Astrocyte of the cerebellum (primary cell): ENCODE data around the gene CALM1.

Experiments used
- DNase-seq: peaks from one replicate; pipeline ENCODE4 v3.0.0-alpha.2; 2011; ENCODE audit warnings: low read depth
- H3K4me3 ChIP-seq: 2 replicates; pipeline ENCODE4 v1.5.1; 2011; ENCODE audit warnings: mild to moderate bottlenecking, low read depth, low read length, moderate library complexity
- in situ Hi-C: cut with HindIII; loops from 2 replicates; pipeline ENCODE4 v1.10.0; 2017; ENCODE audit warnings: low sequenced_read_pairs
- TF ChIP-seq, protein P1 (sequence below): IDR thresholded peaks from 2 replicates; pipeline ENCODE4 v1.5.1; 2012; ENCODE audit warnings: low read length, low read depth, moderate library complexity, mild to moderate bottlenecking; ENCODE audit errors: missing control alignments

The CALM1 gene

DNA sequence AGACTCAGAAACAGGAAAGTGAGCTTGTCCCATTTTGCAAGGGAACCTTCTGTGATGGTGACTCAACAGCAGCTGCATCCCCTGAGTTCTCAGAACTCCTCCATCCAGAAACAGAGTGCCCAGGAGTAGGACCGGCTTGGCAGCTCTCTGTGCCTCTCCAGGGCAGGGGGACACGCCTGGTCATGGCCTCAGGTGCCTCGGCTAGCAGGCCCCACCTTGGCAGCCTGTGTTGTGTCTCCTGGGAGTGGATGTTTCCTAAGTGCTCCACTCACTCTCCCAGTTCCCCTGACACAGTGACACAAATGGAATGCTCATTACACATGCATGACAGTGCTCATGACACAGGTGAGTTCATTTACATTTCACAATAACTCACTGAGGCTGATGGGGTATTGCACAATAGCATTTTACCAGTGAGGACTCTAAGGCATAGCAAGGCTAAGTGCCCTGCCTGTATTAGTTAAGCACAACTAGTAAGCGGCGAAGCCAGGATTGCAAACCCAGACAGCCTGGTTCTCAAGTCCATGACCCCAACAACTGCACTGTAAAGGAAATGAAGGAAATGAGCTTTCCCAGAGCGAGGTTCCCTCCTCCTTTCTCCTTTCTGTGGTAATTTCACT is 47.4 kb downstream of the CALM1 start:
- no peak for DNase-seq
- in situ Hi-C loops = no loop called here
- TF ChIP-seq, protein P1, sequence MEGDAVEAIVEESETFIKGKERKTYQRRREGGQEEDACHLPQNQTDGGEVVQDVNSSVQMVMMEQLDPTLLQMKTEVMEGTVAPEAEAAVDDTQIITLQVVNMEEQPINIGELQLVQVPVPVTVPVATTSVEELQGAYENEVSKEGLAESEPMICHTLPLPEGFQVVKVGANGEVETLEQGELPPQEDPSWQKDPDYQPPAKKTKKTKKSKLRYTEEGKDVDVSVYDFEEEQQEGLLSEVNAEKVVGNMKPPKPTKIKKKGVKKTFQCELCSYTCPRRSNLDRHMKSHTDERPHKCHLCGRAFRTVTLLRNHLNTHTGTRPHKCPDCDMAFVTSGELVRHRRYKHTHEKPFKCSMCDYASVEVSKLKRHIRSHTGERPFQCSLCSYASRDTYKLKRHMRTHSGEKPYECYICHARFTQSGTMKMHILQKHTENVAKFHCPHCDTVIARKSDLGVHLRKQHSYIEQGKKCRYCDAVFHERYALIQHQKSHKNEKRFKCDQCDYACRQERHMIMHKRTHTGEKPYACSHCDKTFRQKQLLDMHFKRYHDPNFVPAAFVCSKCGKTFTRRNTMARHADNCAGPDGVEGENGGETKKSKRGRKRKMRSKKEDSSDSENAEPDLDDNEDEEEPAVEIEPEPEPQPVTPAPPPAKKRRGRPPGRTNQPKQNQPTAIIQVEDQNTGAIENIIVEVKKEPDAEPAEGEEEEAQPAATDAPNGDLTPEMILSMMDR = no peak
- H3K4me3 ChIP-seq = no peak overlapping the region

DNA sequence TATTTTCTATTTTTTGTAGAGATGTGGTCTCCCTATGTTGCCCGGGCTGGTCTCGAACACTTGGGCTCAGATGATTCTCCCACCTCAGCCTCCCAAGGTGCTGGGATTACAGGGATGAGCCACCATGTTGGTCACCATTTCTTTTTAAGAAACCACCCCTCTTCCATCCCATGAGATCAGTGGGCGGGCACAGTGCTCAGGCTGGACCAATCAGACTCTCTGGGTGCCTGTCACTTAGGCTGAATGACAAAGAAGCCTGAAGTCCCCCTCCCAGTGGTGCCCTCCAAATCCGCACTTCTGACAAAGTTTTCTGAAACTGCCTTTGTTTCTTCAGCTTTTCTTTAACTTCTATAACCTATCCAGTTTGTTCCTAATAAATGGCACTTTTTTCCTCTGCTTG is 48.2 kb downstream of the CALM1 start:
- TF ChIP-seq, protein P1 = no peak
- in situ Hi-C loops = no loop called here
- no peak for DNase-seq
- no peak overlapping the region for H3K4me3 ChIP-seq

DNA sequence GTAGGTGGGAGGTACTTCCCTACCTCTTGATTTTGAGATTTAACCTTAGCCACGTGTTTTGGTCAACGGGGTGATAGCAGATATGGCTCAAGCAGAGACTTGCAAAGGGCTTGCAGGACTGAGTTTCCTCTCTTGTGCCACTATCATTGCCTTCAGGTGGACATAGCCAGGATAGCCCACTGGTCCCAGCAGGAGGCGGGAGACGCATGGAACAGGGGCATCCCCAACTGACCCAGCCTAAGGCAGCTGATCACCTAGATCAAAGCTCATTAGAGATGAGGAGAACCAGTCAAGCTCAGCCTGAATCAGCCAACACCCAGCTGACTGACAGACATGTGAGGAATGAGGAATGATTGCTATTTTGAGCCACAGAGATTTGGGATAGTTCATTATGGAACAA is 49.6 kb downstream of the CALM1 start:
- H3K4me3 ChIP-seq = no peak overlapping the region
- DNase-seq = no peak
- in situ Hi-C loops = no loop called here
- TF ChIP-seq, protein P1 = no peak

DNA sequence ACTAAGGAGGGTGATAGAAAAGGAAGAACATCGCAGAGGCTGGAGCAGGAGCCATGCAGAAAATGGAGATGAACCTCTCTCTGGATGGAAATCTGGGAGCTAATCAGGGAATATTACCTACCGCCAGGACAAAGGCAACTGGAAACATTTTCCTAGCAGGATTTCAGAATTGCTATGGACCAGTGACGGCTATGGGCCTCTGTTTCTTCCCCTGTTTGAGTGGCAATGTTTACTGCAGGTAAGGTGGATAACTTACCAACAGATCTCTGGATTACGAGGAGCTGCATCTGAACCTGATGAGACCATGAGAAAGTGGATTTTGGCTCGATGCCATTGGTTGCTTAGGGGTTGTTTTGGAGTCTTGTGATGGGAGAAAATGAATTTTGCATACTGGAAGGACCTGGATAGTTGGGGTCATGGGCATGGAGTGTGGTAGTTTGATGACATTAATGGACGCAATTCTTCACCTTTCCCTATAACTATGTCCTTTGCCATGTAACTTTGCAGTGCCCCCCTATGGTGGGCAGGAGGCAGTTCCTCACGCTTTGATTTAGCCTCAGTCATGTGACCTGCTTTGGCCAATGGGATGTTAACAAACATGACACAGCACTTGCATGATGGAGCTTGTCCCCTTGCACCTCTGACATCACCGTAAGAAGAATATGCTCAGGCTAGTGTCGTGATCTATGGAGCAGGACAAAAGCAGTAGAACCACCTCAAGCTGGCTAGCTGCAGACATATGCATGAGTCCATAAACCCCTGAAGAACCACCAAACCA is 51.1 kb downstream of the CALM1 start:
- in situ Hi-C loops = no loop called here
- DNase-seq = no peak
- TF ChIP-seq, protein P1 = no peak

DNA sequence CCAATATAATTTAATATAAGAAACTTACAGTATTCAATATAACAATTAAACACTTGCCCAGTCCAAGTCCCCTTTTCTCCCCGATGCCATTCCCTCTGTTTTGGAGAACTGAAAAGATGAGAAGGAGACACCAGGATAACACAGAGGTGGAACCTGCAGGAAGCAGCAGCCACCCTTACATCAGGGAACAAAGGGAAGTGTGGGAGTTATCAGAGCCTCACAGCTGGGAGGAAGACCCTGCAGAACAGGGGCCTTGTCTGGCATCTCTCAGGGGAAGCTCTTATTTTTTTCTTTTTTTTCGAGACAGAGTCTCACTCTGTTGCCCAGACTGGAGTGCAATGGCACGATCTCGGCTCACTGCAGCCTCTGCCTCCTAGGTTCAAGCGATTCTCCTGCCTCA is 52.6 kb downstream of the CALM1 start:
- no peak overlapping the region for H3K4me3 ChIP-seq
- in situ Hi-C loops = no loop called here
- DNase-seq = no peak
- TF ChIP-seq, protein P1 = no peak

More for the DNA sequence above, 51.1 kb downstream of the CALM1 start:
- H3K4me3 ChIP-seq = no peak overlapping the region

DNA sequence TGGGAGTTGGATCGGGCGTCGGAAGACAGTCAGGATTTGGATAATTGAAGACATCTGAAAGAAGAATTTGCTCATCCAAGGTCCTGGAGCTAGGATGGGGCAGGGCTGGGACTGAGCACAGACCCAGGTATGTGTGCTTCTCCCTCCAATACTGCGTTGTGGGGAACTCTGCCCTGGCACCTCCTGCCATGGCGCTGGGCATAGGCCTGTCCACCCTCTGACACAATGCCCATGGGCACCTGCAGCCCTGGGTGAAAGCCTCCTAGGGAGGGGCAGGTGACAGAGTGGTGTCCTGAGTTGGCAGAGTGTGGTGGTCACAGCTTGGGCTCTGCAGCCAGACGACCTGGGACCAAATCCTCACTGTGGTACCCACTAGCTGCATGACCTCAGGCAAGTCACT is 53.3 kb downstream of the CALM1 start:
- in situ Hi-C loops = loop anchor here (10.0 kb wide), 1 partner anchor 145 kb away; no protein-coding TSS in a partner anchor
- no peak for DNase-seq
- TF ChIP-seq, protein P1 = no peak
- H3K4me3 ChIP-seq = no peak overlapping the region
